GM18499 (cell line): ENCODE data around the gene GMPPA.

Experiments
- ATAC-seq: cut with Tn5 transposase; IDR thresholded peaks from one replicate; pipeline ENCODE4 v1.9.1; 2021; ENCODE audit warnings: moderate number of reproducible peaks; ENCODE audit not compliant: insufficient read depth, unreplicated experiment

The GMPPA gene

DNA sequence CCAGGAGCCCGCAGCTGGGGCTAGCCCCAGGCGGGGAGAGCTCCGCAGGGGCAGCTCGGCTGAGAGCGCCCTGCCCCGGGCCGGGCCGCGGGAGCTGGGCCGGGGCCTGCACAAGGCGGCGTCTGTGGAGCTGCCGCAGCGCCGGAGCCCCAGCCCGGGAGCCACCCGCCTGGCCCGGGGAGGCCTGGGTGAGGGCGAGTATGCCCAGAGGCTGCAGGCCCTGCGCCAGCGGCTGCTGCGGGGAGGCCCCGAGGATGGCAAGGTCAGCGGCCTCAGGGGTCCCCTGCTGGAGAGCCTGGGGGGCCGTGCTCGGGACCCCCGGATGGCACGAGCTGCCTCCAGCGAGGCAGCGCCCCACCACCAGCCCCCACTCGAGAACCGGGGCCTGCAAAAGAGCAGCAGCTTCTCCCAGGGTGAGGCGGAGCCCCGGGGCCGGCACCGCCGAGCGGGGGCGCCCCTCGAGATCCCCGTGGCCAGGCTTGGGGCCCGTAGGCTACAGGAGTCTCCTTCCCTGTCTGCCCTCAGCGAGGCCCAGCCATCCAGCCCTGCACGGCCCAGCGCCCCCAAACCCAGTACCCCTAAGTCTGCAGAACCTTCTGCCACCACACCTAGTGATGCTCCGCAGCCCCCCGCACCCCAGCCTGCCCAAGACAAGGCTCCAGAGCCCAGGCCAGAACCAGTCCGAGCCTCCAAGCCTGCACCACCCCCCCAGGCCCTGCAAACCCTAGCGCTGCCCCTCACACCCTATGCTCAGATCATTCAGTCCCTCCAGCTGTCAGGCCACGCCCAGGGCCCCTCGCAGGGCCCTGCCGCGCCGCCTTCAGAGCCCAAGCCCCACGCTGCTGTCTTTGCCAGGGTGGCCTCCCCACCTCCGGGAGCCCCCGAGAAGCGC lies 15.0 kb upstream of the GMPPA start:
- ATAC-seq, result no peak

GRCh38 chr2:219484343-219485200 lies 14.1 kb upstream of the GMPPA start:
- ATAC-seq, result no peak

- ATAC-seq, result no peak
Measured at GRCh38 chr2:219485201-219485580, 13.5 kb upstream of the GMPPA start.

DNA sequence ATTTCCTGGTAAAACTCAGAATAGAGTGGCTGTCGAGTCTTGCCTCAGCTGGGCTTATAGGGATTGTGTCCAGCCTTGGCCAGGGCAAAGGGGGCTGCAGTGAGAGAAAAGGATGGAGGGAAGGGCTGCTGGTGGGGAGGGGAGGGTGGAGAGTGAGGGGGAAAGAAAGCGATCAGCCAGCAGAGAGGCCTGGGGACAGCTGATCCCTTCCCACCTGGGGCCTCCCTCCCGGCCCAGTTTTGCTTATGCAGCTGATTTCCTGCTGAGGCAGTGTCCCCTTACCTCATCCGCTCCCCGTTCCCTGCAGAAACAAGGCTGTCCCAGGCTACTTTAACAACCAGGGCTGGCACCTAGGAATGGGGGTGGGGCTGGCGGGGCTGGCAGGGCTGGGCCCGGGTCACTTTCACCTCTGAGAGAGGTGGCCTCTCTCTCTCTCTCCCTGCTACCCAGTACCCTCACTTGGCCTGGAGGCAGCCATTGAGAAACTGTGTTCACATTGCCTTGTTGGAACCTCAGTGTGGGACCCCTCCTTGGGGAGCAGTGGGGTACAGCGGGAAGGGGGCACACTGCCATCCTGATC lies 12.2 kb upstream of the GMPPA start:
- no peak for ATAC-seq

DNA sequence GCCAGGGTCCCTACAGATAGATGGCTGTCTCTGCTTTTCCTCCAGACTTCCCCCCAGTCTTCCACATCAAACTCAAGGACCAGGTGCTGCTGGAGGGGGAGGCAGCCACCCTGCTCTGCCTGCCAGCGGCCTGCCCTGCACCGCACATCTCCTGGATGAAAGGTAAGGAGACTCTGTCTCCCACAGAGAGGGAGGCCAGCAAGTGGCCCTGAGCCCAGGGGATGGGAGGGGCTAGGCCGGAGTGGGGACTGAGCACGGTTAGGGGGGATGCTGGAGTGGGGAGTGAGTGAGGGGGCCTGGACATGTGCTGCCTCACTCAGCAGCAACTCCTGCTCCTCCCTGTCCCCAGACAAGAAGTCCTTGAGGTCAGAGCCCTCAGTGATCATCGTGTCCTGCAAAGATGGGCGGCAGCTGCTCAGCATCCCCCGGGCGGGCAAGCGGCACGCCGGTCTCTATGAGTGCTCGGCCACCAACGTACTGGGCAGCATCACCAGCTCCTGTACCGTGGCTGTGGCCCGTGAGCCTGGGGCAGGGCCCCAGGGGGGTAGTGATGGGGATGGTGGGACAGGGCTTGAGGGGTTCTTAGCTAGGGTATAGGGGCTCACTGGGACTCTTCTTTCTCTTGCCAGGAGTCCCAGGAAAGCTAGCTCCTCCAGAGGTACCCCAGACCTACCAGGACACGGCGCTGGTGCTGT lies 10.4 kb upstream of the GMPPA start:
- ATAC-seq, result no peak

DNA sequence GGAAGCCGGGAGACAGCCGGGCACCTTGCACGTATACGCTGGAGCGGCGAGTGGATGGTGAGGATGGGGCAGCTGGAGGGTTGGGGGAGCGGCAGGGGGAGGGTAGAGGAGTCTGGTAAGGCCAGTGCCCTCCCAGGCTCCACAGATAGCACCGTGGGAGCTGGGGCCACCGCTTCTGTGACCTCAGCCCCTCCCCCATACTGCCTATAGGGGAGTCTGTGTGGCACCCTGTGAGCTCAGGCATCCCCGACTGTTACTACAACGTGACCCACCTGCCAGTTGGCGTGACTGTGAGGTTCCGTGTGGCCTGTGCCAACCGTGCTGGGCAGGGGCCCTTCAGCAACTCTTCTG lies 9.9 kb upstream of the GMPPA start:
- ATAC-seq, result no peak

DNA sequence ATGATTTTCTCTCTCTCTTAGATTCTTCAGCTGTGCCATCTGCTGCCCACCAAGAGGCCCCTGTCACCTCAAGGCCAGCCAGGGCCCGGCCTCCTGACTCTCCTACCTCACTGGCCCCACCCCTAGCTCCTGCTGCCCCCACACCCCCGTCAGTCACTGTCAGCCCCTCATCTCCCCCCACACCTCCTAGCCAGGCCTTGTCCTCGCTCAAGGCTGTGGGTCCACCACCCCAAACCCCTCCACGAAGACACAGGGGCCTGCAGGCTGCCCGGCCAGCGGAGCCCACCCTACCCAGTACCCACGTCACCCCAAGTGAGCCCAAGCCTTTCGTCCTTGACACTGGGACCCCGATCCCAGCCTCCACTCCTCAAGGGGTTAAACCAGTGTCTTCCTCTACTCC lies 9.4 kb upstream of the GMPPA start:
- ATAC-seq, result no peak

DNA sequence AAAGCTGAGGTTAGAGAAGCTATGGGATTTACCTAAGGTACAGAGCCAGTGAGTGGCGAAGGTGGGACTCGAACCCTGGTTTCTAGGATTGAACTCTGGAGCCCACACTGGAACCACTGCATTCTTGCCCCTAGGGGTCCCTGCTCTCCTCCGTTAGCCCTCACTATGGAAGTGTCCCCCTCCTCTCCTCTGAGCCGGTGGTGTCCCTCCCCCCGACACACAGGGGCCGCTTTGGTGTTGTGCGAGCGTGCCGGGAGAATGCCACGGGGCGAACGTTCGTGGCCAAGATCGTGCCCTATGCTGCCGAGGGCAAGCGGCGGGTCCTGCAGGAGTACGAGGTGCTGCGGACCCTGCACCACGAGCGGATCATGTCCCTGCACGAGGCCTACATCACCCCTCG lies 8.5 kb upstream of the GMPPA start:
- no peak for ATAC-seq

GRCh38 chr2:219490600-219491130 lies 8.0 kb upstream of the GMPPA start:
- no peak for ATAC-seq

GRCh38 chr2:219491278-219491963 lies 7.3 kb upstream of the GMPPA start:
- no peak for ATAC-seq

DNA sequence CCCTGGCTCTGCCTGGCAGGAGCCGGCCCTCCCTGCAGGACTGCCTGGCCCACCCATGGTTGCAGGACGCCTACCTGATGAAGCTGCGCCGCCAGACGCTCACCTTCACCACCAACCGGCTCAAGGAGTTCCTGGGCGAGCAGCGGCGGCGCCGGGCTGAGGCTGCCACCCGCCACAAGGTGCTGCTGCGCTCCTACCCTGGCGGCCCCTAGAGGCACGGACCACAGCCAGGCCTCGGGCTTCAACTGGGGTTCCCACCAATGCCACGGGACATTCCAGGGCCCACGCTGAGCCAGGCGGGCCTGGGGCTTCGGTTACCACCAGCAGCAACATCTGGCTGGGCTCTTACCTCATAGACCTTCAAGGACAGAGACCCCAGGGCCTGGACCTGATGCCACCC lies 6.1 kb upstream of the GMPPA start:
- ATAC-seq, result no peak

DNA sequence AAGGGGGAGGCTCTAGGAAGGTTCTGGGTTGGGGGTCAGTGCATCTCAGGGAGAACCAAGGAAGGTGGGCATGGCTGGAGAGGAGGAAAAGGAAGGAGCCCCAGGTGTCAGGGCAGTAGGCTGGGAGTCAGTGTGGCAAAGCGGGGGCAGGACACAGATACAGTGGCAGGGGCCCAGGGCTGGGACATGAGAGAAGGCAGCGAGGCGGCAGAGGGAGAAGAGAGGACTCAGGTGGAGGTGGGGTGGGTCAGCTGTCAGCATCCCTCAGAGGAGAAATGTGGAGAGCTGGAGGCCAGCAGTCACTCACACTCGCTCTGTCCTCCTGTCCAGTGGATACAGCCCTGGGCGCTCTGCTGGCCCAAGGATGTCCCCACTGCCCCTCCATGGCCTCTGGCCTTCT lies 5.6 kb upstream of the GMPPA start:
- no peak for ATAC-seq

- no peak for ATAC-seq
Measured at GRCh38 chr2:219494952-219495530, 3.6 kb upstream of the GMPPA start.

GRCh38 chr2:219495531-219496122 lies 3.1 kb upstream of the GMPPA start:
- no peak for ATAC-seq

DNA sequence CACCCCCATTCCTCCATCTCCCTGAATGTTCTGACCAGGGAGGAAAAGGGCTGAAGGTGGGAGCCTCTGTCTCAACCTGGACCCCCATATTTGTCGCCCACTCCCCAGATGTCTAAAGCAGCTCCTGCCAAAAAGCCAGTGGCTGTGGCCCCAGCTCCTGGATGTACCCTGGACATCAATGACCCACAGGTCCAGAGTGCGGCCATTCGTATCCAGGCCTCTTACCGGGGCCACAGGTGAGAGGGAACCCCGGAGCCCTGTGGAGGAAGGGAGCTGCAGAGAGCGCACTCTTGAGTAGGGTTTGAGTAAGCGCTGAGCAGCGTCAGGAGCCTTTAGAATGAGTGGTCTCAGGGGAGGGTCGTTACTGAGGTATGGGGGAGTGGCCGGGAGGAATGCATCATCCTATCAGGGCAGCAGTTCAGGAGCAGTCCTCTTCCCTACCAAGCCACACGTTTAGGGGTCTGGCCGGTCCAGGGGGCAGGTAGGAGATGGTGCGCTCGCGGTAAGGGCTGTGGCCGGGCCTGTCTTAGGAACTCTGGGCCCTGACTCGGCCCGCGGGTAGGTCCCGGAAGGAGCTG lies 2.4 kb upstream of the GMPPA start:
- no peak for ATAC-seq

DNA sequence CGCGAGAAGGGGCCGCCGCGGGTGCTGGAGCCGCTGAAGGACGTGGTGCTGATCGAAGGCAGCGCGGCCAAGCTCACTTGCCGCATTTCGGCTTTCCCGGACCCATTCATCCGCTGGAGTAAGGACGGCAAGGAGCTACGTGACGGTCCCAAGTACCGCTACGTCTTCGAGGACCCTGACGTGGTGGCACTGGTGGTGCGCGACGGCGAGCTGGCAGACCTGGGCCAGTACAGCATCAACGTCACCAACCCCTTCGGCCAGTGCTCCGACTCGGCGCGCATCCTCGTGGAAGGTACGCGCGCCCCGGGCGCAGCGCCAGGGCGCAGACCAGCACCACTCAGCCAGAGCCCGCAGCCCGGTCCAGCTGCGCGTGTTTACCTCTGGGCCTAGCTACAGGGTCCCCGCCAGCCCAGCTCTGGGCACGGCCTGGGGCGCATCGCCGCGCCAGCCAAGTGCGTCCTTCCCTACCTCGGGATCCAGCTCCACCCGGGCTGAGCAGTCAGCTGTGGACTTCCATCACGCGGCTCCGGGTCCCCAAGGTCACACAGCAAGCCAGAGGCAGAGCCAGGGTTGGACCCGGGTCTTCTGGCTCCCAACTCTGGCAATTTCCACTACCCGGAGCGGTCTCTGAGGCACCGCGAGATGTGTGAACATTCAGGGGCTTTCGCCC lies 1.7 kb upstream of the GMPPA start:
- ATAC-seq, result no peak

GRCh38 chr2:219497495-219498279 lies 1.0 kb upstream of the GMPPA start:
- ATAC-seq, result no peak

GRCh38 chr2:219499058-219499307 lies 292 bp downstream of the GMPPA start:
- no peak for ATAC-seq
